Right lobe of liver (tissue), 4 donors: ENCODE results near the gene NLGN1.

ENCODE experiments used
- CTCF ChIP-seq, 4 donors: fragments of 200-600 bp in 3 of 4; fragments of 450-650 bp in 1 of 4; IDR thresholded peaks; one replicate each; pipeline versions ENCODE4 v1.5.1 to v1.8.0; 2016 to 2022; ENCODE audit warnings: antibody characterized with exemption in 4 of 4, mild to moderate bottlenecking in 2 of 4
- POLR2A ChIP-seq: fragments of 450-650 bp; IDR thresholded peaks from one replicate; pipeline ENCODE4 v1.6.1; 2017; ENCODE audit warnings: antibody characterized with exemption, mild to moderate bottlenecking
- donor health status: DM: no; HTN: no; CAD: no.
- donor health status: DM: no; HTN: no; CAD: no.
- donor health status: DM: no; HTN: yes; CAD: no.

DNA sequence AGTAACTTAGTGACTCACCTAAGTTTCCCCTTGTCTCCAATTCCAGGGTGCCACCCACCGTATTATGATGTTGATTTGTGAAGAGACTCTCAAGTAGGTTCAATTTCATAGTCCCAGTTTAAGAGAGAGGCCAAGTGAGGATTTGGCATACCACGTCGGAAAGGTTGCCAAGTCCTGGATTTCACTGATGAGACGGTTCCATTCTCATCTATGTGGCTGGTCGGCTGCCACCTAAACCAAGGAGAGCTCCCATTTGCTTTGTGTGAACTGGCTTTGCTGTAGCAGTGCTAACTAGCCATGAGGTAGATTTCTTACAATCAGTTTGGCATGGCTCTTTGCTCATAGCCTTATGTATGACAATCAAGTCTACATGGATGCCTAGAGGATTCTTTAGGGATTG, 653.6 kb downstream of the NLGN1 start:
- TF ChIP-seq CTCF (IDR thresholded peaks at IDR 0.05) (no peak), POLR2A (no peak)
